Raji (cell line): ENCODE measurements around the gene DHTKD1.

Experiments
- POLR2A ChIP-seq: IDR thresholded peaks from 2 replicates; pipeline ENCODE4 v1.6.1; 2011; ENCODE audit warnings: low read depth, low read length, control low read depth; ENCODE audit not compliant: insufficient read depth

The DHTKD1 gene

DNA sequence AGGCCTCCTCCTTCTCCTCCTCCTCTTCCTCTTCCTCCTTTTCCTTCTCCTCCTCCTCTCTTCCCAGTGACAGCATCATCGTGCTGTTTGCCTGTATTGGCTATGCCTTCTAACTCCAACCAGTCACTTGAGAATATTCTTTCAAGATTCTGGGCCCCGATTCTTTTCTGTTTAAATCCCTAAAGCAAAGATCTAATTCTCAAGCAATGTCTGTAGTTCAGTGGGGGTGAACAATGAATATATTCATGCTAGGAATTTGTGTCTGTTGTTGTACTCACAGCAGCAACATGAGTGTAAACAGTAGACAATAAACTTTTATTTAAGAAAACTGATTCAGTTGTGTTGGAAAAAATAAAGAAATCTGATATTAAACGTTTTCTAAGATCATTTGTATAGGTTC lies 96.3 kb downstream of the DHTKD1 start:
- TF ChIP-seq POLR2A: no peak

DNA sequence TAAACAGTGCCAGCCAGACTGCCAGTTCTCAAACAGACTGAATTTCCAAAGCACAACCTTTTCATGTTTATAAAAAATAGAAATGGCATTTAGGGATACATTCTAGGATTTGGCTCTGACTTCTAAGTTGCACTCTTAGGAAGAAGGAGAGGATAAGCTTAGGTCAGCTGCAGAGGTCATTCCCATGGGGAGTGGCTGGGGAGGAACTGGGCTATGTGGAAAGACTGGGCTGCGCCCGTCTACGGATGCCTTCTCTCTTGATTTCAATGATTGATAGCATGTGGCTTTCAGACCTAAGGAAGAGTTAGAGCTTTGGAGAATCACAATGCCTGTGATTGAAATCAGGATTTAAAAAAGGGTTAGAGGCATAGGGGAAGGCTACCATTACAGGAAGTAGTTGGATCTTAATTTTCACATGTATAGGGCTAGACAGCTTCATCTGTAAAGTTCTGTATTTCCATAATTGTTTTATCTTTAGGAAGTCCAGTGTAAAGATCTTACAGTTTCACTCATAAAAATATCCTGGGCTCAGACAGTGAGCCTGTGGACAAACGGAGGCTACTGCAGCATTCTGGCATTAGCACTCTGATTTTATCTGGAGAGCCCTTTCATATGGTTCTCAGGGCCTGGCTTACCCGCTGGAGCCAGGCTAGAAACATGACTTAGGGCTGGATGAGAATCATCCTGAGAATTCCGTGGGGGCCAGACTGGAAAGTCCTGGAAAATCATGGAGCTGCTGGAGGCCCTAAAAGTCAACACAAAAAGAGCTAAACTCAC lies 97.4 kb downstream of the DHTKD1 start:
- no peak for TF ChIP-seq POLR2A
